H9 (cell line): ENCODE data around the gene AK5. TPM values are rescaled to one million over a fixed set of nuclear protein-coding genes. Genes with fewer than 3 reads are reported as not detected.
A peak's percentile ranks its signal among the peaks of the same experiment; 100 is the strongest.

ENCODE experiments used
- DNase-seq: peaks from one replicate; pipeline ENCODE4 v3.0.0-alpha.2; 2017
- H2AFZ ChIP-seq: one replicate; pipeline ENCODE4 v1.6.1; 2013; ENCODE audit warnings: mild to moderate bottlenecking, low read length, control low read depth, moderate library complexity
- H2AK5ac ChIP-seq: 2 replicates; pipeline ENCODE4 v1.6.1; 2013; ENCODE audit warnings: low read length, control low read depth, mixed read lengths; ENCODE audit not compliant: insufficient read length
- H2BK120ac ChIP-seq: one replicate; pipeline ENCODE4 v1.6.1; 2013; ENCODE audit warnings: low read depth, mild to moderate bottlenecking, low read length, control low read depth, inconsistent platforms; ENCODE audit not compliant: poor library complexity, severe bottlenecking
- H2BK12ac ChIP-seq: 2 replicates; pipeline ENCODE4 v1.6.1; 2013; ENCODE audit warnings: low read length, control low read depth, mixed read lengths, low read depth; ENCODE audit not compliant: insufficient read length
- H2BK15ac ChIP-seq: 2 replicates; pipeline ENCODE4 v1.6.1; 2013; ENCODE audit warnings: low read depth, low read length, control low read depth
- H2BK20ac ChIP-seq: one replicate; pipeline ENCODE4 v1.6.1; 2013; ENCODE audit warnings: low read depth, mild to moderate bottlenecking, low read length, control low read depth, inconsistent platforms; ENCODE audit not compliant: poor library complexity, severe bottlenecking
- H2BK5ac ChIP-seq: 2 replicates; pipeline ENCODE4 v1.6.1; 2013; ENCODE audit warnings: low read length, control low read depth, mixed read lengths; ENCODE audit not compliant: insufficient read length
- H3K14ac ChIP-seq: 2 replicates; pipeline ENCODE4 v1.6.1; 2013; ENCODE audit warnings: low read length, control low read depth; ENCODE audit not compliant: insufficient read depth
- H3K18ac ChIP-seq: 2 replicates; pipeline ENCODE4 v1.6.1; 2013; ENCODE audit warnings: low read depth, mild to moderate bottlenecking, mixed read lengths, low read length, control low read depth; ENCODE audit not compliant: insufficient read length
- H3K23ac ChIP-seq: 2 replicates; pipeline ENCODE4 v1.6.1; 2013; ENCODE audit warnings: low read length, control low read depth, mixed read lengths, low read depth; ENCODE audit not compliant: insufficient read length
- H3K23me2 ChIP-seq: 2 replicates; pipeline ENCODE4 v1.6.1; 2013; ENCODE audit warnings: low read depth, mild to moderate bottlenecking, mixed read lengths, low read length, control low read depth; ENCODE audit not compliant: insufficient read length, poor library complexity, severe bottlenecking
- H3K27ac ChIP-seq: 2 replicates; pipeline ENCODE4 v1.5.1; 2013; ENCODE audit warnings: low read length, control low read depth, mixed read lengths, low read depth; ENCODE audit not compliant: insufficient read length
- H3K27me3 ChIP-seq: 2 replicates; pipeline ENCODE4 v1.6.1; 2013; ENCODE audit warnings: low read length, control low read depth, inconsistent platforms; ENCODE audit not compliant: insufficient read depth
- H3K4ac ChIP-seq: 2 replicates; pipeline ENCODE4 v1.6.1; 2013; ENCODE audit warnings: low read depth, mild to moderate bottlenecking, control low read depth, inconsistent platforms, low read length, moderate library complexity
- H3K4me1 ChIP-seq: 2 replicates; pipeline ENCODE4 v1.6.1; 2013; ENCODE audit warnings: low read length, control low read depth, inconsistent platforms; ENCODE audit not compliant: insufficient read depth
- H3K4me2 ChIP-seq: 2 replicates; pipeline ENCODE4 v1.6.1; 2013; ENCODE audit warnings: low read length, control low read depth, mixed read lengths; ENCODE audit not compliant: insufficient read length, insufficient read depth
- H3K56ac ChIP-seq: 2 replicates; pipeline ENCODE4 v1.6.1; 2013; ENCODE audit warnings: low read depth, mild to moderate bottlenecking, mixed read lengths, low read length, control low read depth; ENCODE audit not compliant: insufficient read length
- H3K79me1 ChIP-seq: 2 replicates; pipeline ENCODE4 v1.6.1; 2013; ENCODE audit warnings: low read depth, mild to moderate bottlenecking, moderate library complexity, low read length, control low read depth, inconsistent platforms; ENCODE audit not compliant: insufficient read depth, poor library complexity, severe bottlenecking
- H3K79me2 ChIP-seq: 2 replicates; pipeline ENCODE4 v1.6.1; 2013; ENCODE audit warnings: low read length, control low read depth, inconsistent platforms; ENCODE audit not compliant: insufficient read depth
- H3K9ac ChIP-seq: 2 replicates; pipeline ENCODE4 v1.6.1; 2013; ENCODE audit warnings: low read length, control low read depth, mixed read lengths; ENCODE audit not compliant: insufficient read length; ENCODE audit errors: extremely low read depth
- H3K9me3 ChIP-seq: one replicate; pipeline ENCODE4 v1.6.1; 2013; ENCODE audit warnings: low read depth, low read length, inconsistent platforms; ENCODE audit not compliant: control insufficient read depth
- H3T11ph ChIP-seq: one replicate; pipeline ENCODE4 v1.6.1; 2013; ENCODE audit warnings: mild to moderate bottlenecking, low read length, control low read depth, inconsistent platforms
- H4K20me1 ChIP-seq: one replicate; pipeline ENCODE4 v1.6.1; 2013; ENCODE audit not compliant: control insufficient read depth, insufficient read length, insufficient read depth
- H4K5ac ChIP-seq: 2 replicates; pipeline ENCODE4 v1.6.1; 2013; ENCODE audit warnings: low read depth, mild to moderate bottlenecking, mixed read lengths, low read length, control low read depth; ENCODE audit not compliant: insufficient read length
- H4K8ac ChIP-seq: replicated peaks from 2 replicates; pipeline ENCODE4 v1.6.1; 2013; ENCODE audit warnings: low read length, control low read depth, mixed read lengths, low read depth; ENCODE audit not compliant: insufficient read length
- H4K91ac ChIP-seq: 2 replicates; pipeline ENCODE4 v1.6.1; 2013; ENCODE audit warnings: low read depth, mild to moderate bottlenecking, moderate library complexity, mixed read lengths, low read length, control low read depth; ENCODE audit not compliant: insufficient read length
- H3K27ac Mint-ChIP-seq, 3 experiments: 2 replicates in 2 of 3; 3 replicates in 1 of 3; pipeline ENCODE4 v1.8.0; 2020 to 2021; ENCODE audit warnings: mixed read lengths in 3 of 3, mild to moderate bottlenecking in 1 of 3, moderate library complexity in 1 of 3
- H3K27me3 Mint-ChIP-seq: 2 replicates; pipeline ENCODE4 v1.8.0; 2021; ENCODE audit warnings: low read depth, mild to moderate bottlenecking, moderate library complexity, mixed read lengths
- H3K36me3 Mint-ChIP-seq, 3 experiments: 2 replicates in 2 of 3; 3 replicates in 1 of 3; pipeline ENCODE4 v1.8.0; 2020 to 2021; ENCODE audit warnings: low read depth in 3 of 3, mixed read lengths in 3 of 3; ENCODE audit not compliant: insufficient read depth in 1 of 3
- H3K4me1 Mint-ChIP-seq, 2 experiments: 2 replicates each; pipeline ENCODE4 v1.8.0; 2020; ENCODE audit warnings: mixed read lengths in 2 of 2
- H3K4me3 Mint-ChIP-seq, 2 experiments: 2 replicates in 1 of 2; 3 replicates in 1 of 2; pipeline ENCODE4 v1.8.0; 2020 to 2021; ENCODE audit warnings: mild to moderate bottlenecking in 2 of 2, mixed read lengths in 2 of 2, moderate library complexity in 1 of 2
- H3K9me3 Mint-ChIP-seq, 2 experiments: 2 replicates in 1 of 2; 3 replicates in 1 of 2; pipeline ENCODE4 v1.8.0; 2020; ENCODE audit warnings: mild to moderate bottlenecking in 2 of 2, mixed read lengths in 2 of 2, moderate library complexity in 1 of 2
- whole genome bisulfite sequencing: extraction: QIAGEN DNeasy Blood & Tissue Kit; methylation state at CpG from one replicate; pipeline ENCODE4 v1.1.7; 2013; ENCODE audit warnings: missing lambda C conversion rate, low lambda C conversion rate, mixed read lengths; ENCODE audit not compliant: insufficient read length; ENCODE audit errors: extremely low coverage; 5-methylcytosine and 5-hydroxymethylcytosine counted together
- total RNA-seq: library from RNA; stranded (reverse); gene quantifications from 2 replicates; pipeline ENCODE4 v1.2.1, GENCODE V29; 2021
- TF ChIP-seq, protein P1 (sequence below): fragments of 200-600 bp; sonication (generic); conservative IDR thresholded peaks from 3 replicates; pipeline ENCODE4 v1.8.0; 2021; ENCODE audit warnings: antibody characterized with exemption, mild to moderate bottlenecking

AK5 gene
- total RNA-seq, 1 experiment from 2014 or later, result 2.5 TPM

DNA sequence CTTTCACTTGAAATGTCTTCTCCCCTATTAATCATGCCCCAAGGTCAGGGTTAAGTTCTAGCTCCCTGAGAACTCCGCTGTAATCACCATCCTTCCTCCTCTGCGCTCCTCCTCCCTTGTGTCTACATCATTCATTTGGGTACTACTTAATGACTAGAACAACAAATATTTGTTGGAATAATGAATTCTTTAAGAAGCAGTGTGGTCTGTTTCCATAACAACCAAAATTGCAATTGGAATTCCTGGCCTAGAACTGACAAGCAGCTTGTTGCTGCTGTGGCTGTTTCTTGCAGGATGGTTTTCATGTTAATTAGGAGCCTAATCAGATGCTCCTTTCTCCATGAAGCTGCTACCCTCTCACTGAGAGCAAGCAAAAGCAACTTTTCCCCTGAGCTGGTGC lies 208.1 kb downstream of the AK5 start:
- Mint-ChIP-seq H3K27ac (peak overlapping the region in 2 of 3 experiments; percentile 45 to 64; a peak in 4 of 7 replicates), H3K36me3 (no peaks in the 10 kb centered on the region), H3K4me1 (peaks cover 8 to 11% of the 10 kb centered on the region in 2 experiments), H3K9me3 (no peaks in the 10 kb centered on the region), H3K4me3 (no peak overlapping the region), H3K27me3 (no peaks in the 10 kb centered on the region)
- no peak overlapping the region for H4K91ac ChIP-seq
- no peak overlapping the region for H4K8ac ChIP-seq
- no peak overlapping the region for H2BK20ac ChIP-seq
- H3K9me3 ChIP-seq, result no peaks in the 10 kb centered on the region
- no peak overlapping the region for H2BK5ac ChIP-seq
- no peak overlapping the region for H3K4me2 ChIP-seq
- WGBS, result no CpG with 5 or more reads among the region's 2 CpGs
- H2AFZ ChIP-seq, result no peak overlapping the region
- H3K14ac ChIP-seq, result no peak overlapping the region
- no peak for DNase-seq
- H2AK5ac ChIP-seq, result no peak overlapping the region
- H3K79me2 ChIP-seq, result no peaks in the 10 kb centered on the region
- TF ChIP-seq, protein P1, sequence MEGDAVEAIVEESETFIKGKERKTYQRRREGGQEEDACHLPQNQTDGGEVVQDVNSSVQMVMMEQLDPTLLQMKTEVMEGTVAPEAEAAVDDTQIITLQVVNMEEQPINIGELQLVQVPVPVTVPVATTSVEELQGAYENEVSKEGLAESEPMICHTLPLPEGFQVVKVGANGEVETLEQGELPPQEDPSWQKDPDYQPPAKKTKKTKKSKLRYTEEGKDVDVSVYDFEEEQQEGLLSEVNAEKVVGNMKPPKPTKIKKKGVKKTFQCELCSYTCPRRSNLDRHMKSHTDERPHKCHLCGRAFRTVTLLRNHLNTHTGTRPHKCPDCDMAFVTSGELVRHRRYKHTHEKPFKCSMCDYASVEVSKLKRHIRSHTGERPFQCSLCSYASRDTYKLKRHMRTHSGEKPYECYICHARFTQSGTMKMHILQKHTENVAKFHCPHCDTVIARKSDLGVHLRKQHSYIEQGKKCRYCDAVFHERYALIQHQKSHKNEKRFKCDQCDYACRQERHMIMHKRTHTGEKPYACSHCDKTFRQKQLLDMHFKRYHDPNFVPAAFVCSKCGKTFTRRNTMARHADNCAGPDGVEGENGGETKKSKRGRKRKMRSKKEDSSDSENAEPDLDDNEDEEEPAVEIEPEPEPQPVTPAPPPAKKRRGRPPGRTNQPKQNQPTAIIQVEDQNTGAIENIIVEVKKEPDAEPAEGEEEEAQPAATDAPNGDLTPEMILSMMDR, result no peak
- no peak overlapping the region for H2BK120ac ChIP-seq
- no peak overlapping the region for H3K27ac ChIP-seq
- no peak overlapping the region for H3K23ac ChIP-seq
- no peak overlapping the region for H3K56ac ChIP-seq
- no peak overlapping the region for H3K4ac ChIP-seq
- H3K23me2 ChIP-seq, result no peaks in the 10 kb centered on the region
- peaks cover 5% of the 10 kb centered on the region for H3K4me1 ChIP-seq
- H2BK12ac ChIP-seq, result no peak overlapping the region
- H3T11ph ChIP-seq, result no peak overlapping the region
- no peak overlapping the region for H4K5ac ChIP-seq
- H2BK15ac ChIP-seq, result no peak overlapping the region
- H3K9ac ChIP-seq, result no peak overlapping the region
- H3K79me1 ChIP-seq, result no peaks in the 10 kb centered on the region
- no peak overlapping the region for H3K18ac ChIP-seq
- no peaks in the 10 kb centered on the region for H3K27me3 ChIP-seq
- no peaks in the 10 kb centered on the region for H4K20me1 ChIP-seq
